ENCODE results near the gene PELI1.
"Not testable (repeated sequence)": the region's sequence is repeated elsewhere in the genome, so short reads cannot be mapped to it uniquely, and the experiment has no call there.

Gene PELI1

DNA sequence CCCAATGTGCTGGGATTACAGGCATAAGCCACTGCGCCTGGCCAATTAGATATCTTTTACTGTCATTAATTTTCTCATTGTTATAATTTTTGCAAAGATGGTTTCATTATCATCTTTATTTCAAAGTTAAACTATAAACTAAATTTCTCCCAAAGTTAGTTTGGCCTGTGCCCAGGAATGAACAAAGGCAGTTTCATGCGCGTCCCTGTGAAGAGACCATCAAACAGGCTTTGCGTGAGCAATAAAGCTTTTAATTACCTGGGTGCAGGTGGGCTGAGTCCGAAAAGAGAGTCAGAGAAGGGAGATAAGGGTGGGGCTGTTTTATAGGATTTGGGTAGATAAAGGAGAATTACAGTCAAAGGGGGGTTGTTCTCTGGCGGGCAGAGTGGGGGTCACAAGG is 69.6 kb downstream of the PELI1 start:
- H3K4me3 ChIP-seq (ENCODE audit: low read depth in 1 of 5, low read length in 5 of 5); H3K36me3 ChIP-seq (ENCODE audit: control insufficient read depth in 5 of 5, insufficient read depth in 5 of 5, low read length in 5 of 5); H3K27me3 ChIP-seq (ENCODE audit: control insufficient read depth in 5 of 5, insufficient read depth in 4 of 5, low read length in 5 of 5); H3K4me1 ChIP-seq (ENCODE audit: control insufficient read depth in 5 of 5, insufficient read depth in 5 of 5, low read length in 5 of 5); H3K9ac ChIP-seq (ENCODE audit: low read length in 5 of 5); H3K9me3 ChIP-seq (ENCODE audit: control insufficient read depth in 5 of 5, low read length in 5 of 5); H3K27ac ChIP-seq (ENCODE audit: low read depth, low read length): not testable (repeated sequence)

DNA sequence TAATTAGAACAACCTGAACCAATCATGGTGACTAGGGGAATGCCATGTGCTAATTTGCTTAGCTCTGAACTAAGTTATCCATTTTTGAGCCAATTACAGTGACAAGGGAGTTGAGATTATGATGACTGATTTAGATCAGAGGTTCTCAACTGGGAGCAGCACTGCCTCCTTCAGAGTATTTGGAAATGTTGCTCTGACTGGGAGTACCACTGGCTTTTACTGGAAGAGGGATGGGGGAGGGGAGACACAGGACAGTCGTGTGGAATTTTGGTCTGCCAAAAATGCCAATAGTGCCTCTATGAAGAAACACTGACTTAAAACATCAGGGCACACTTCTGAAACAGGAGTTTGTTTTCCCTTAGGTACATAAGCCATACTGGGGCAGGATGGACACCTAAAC is 76.9 kb downstream of the PELI1 start:
- H3K4me3 ChIP-seq (ENCODE audit: low read depth in 1 of 5, low read length in 5 of 5): no peak overlapping the region
- H3K27ac ChIP-seq (ENCODE audit: low read depth, low read length): no peak overlapping the region
- peaks cover 5 to 12% (median 7%) of the 10 kb centered on the region in 5 donors for H3K4me1 ChIP-seq (ENCODE audit: control insufficient read depth in 5 of 5, insufficient read depth in 5 of 5, low read length in 5 of 5)
- H3K36me3 ChIP-seq (ENCODE audit: control insufficient read depth in 5 of 5, insufficient read depth in 5 of 5, low read length in 5 of 5): no peaks in the 10 kb centered on the region
- H3K27me3 ChIP-seq (ENCODE audit: control insufficient read depth in 5 of 5, insufficient read depth in 4 of 5, low read length in 5 of 5): no peaks in the 10 kb centered on the region
- H3K9ac ChIP-seq (ENCODE audit: low read length in 5 of 5): no peak overlapping the region
- H3K9me3 ChIP-seq (ENCODE audit: control insufficient read depth in 5 of 5, low read length in 5 of 5): no peaks in the 10 kb centered on the region

DNA sequence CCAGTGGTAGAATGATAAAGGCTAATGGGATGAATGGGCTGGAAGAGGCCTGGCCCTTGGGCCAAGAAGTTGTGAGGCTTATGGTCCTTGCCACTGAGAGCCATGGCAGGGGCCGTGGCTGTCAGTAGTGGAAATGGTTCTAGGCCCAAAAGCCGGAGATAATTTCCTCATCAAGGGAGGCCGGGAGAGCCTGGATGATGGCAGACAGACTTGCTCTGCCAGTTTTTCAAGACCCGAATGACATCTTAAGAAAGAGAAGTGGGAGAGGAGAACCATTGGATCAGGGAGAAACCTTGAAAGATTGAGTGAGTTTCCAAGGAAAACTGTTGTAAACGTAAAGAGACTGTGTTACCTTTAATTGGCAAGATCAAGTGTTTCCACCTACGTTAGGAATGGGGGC is 78.7 kb downstream of the PELI1 start:
- Histone ChIP-seq H3K9ac (ENCODE audit: low read length in 5 of 5) (no peak overlapping the region), H3K27ac (ENCODE audit: low read depth, low read length) (no peak overlapping the region)

DNA sequence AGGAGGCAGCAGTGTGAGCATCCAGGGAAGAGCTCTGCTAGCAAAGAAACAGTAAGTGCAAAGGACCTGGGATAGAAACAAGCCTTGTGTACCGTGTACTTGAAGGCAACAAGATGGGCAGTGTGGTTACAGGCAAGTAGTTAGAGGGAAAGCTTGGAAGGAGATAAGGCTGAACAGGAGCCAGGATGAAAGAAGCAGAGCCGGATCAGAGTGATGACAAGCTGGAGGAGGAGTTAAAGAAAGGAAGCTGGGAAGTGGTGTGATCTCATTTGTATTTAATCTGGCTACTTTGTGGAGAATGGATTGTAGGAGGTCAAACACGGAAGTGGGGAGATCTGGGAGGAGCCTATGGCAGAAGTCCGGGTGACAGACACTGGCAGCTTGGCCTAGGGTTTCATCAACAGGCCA is 80.3 kb downstream of the PELI1 start:
- Histone ChIP-seq H3K4me3 (ENCODE audit: low read depth in 1 of 5, low read length in 5 of 5) (no peak overlapping the region), H3K27ac (ENCODE audit: low read depth, low read length) (peak overlapping the region; percentile 32), H3K27me3 (ENCODE audit: control insufficient read depth in 5 of 5, insufficient read depth in 4 of 5, low read length in 5 of 5) (no peaks in the 10 kb centered on the region), H3K36me3 (ENCODE audit: control insufficient read depth in 5 of 5, insufficient read depth in 5 of 5, low read length in 5 of 5) (no peaks in the 10 kb centered on the region), H3K4me1 (ENCODE audit: control insufficient read depth in 5 of 5, insufficient read depth in 5 of 5, low read length in 5 of 5) (peaks cover 5 to 12% (median 7%) of the 10 kb centered on the region in 5 donors), H3K9me3 (ENCODE audit: control insufficient read depth in 5 of 5, low read length in 5 of 5) (no peaks in the 10 kb centered on the region), H3K9ac (ENCODE audit: low read length in 5 of 5) (no peak overlapping the region)

More for the DNA sequence above, 78.7 kb downstream of the PELI1 start:
- Histone ChIP-seq H3K4me1 (ENCODE audit: control insufficient read depth in 5 of 5, insufficient read depth in 5 of 5, low read length in 5 of 5) (peaks cover 5 to 12% (median 7%) of the 10 kb centered on the region in 5 donors), H3K36me3 (ENCODE audit: control insufficient read depth in 5 of 5, insufficient read depth in 5 of 5, low read length in 5 of 5) (no peaks in the 10 kb centered on the region), H3K9me3 (ENCODE audit: control insufficient read depth in 5 of 5, low read length in 5 of 5) (no peaks in the 10 kb centered on the region), H3K4me3 (ENCODE audit: low read depth in 1 of 5, low read length in 5 of 5) (no peak overlapping the region), H3K27me3 (ENCODE audit: control insufficient read depth in 5 of 5, insufficient read depth in 4 of 5, low read length in 5 of 5) (no peaks in the 10 kb centered on the region)

DNA sequence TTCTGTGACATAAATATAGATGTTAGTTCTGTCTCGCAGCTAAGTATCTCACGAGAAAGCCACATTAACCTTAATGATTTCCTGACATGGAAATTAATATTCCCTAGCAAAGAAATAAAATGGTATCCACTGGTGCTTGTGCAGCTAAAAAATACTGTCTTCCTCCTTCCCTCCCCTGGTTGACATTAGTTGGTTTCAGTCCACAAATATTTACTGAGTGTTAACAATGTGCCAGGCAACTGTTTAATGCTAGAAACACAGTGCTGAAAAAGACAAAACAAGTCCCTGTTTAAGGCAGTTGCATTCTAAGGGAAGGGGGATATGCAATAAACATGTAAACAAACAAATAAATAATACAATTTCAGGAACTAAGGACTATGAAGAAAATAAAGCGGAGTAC is 80.8 kb downstream of the PELI1 start:
- H3K36me3 ChIP-seq (ENCODE audit: control insufficient read depth in 5 of 5, insufficient read depth in 5 of 5, low read length in 5 of 5): no peaks in the 10 kb centered on the region
- H3K4me1 ChIP-seq (ENCODE audit: control insufficient read depth in 5 of 5, insufficient read depth in 5 of 5, low read length in 5 of 5): peaks cover 5 to 12% (median 7%) of the 10 kb centered on the region in 5 donors
- H3K4me3 ChIP-seq (ENCODE audit: low read depth in 1 of 5, low read length in 5 of 5): no peak overlapping the region
- no peaks in the 10 kb centered on the region for H3K27me3 ChIP-seq (ENCODE audit: control insufficient read depth in 5 of 5, insufficient read depth in 4 of 5, low read length in 5 of 5)
- no peaks in the 10 kb centered on the region for H3K9me3 ChIP-seq (ENCODE audit: control insufficient read depth in 5 of 5, low read length in 5 of 5)
- H3K27ac ChIP-seq (ENCODE audit: low read depth, low read length): peak overlapping the region; percentile 32
- H3K9ac ChIP-seq (ENCODE audit: low read length in 5 of 5): no peak overlapping the region

DNA sequence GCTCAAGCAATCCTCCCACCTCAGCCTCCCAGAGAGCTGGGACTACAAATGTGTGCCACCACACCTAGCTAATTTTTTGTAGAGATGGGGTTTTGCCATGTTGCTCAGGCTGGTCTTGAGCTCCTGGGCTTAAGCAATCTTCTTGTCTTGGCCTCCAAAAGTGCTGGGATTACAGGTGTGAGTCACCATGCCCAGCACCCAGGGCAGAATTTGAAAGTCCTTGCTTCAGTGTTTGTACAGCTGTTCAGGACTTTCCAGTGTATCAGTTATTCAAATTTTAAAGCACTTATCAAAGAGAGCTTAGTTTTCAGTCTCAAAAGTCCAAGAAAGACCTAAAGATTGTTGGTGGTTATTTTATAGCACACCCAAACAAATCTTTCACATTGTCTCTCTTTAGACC is 81.4 kb downstream of the PELI1 start:
- Histone ChIP-seq H3K4me1 (ENCODE audit: control insufficient read depth in 5 of 5, insufficient read depth in 5 of 5, low read length in 5 of 5) (peaks cover 5 to 12% (median 7%) of the 10 kb centered on the region in 5 donors), H3K27me3 (ENCODE audit: control insufficient read depth in 5 of 5, insufficient read depth in 4 of 5, low read length in 5 of 5) (no peaks in the 10 kb centered on the region), H3K9me3 (ENCODE audit: control insufficient read depth in 5 of 5, low read length in 5 of 5) (no peaks in the 10 kb centered on the region), H3K36me3 (ENCODE audit: control insufficient read depth in 5 of 5, insufficient read depth in 5 of 5, low read length in 5 of 5) (no peaks in the 10 kb centered on the region), H3K27ac (ENCODE audit: low read depth, low read length) (no peak overlapping the region), H3K4me3 (ENCODE audit: low read depth in 1 of 5, low read length in 5 of 5) (no peak overlapping the region), H3K9ac (ENCODE audit: low read length in 5 of 5) (no peak overlapping the region)

DNA sequence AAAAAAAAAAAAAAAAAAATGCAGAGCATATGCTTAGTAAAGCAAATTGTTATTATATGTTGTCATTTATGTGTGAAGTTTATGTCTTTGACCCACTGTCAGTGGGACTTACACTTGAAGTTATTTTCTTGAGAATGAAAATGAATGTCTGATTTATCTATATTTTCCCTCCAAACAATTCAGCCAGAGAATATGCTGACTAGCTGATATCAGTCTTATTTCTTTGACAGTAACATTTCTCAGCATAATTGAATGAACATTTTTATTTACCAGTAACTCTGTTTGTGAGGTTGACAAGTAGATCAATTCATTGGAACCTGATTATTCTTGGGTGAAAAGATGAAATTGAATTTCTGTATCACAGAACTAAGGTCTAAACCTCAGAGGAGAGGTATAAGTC is 85.0 kb downstream of the PELI1 start:
- no peaks in the 10 kb centered on the region for H3K27me3 ChIP-seq (ENCODE audit: control insufficient read depth in 5 of 5, insufficient read depth in 4 of 5, low read length in 5 of 5)
- peaks cover 2 to 6% (median 3%) of the 10 kb centered on the region in 5 donors for H3K4me1 ChIP-seq (ENCODE audit: control insufficient read depth in 5 of 5, insufficient read depth in 5 of 5, low read length in 5 of 5)
- no peak overlapping the region for H3K9ac ChIP-seq (ENCODE audit: low read length in 5 of 5)
- no peaks in the 10 kb centered on the region for H3K9me3 ChIP-seq (ENCODE audit: control insufficient read depth in 5 of 5, low read length in 5 of 5)
- no peak overlapping the region for H3K27ac ChIP-seq (ENCODE audit: low read depth, low read length)
- H3K36me3 ChIP-seq (ENCODE audit: control insufficient read depth in 5 of 5, insufficient read depth in 5 of 5, low read length in 5 of 5): no peaks in the 10 kb centered on the region
- H3K4me3 ChIP-seq (ENCODE audit: low read depth in 1 of 5, low read length in 5 of 5): no peak overlapping the region

DNA sequence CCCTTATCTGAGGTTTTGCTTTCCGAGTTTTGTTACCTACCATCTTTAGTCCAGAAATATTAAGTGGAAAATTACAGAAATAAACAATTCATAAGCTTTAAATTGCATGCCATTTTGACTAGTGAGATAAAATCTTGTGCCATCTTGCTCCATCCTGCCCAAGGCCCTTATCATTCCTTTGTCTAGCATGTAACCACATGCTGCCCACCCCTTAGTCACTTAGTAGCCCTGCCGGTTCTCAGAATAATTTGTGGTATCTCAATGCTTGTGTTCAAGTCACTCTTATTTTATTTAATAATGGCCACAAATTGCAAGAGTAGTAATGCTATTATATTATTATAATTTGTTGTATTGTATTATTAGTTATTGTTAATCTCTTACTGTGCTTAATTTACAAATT is 88.2 kb downstream of the PELI1 start:
- no peaks in the 10 kb centered on the region for H3K36me3 ChIP-seq (ENCODE audit: control insufficient read depth in 5 of 5, insufficient read depth in 5 of 5, low read length in 5 of 5)
- no peaks in the 10 kb centered on the region for H3K9me3 ChIP-seq (ENCODE audit: control insufficient read depth in 5 of 5, low read length in 5 of 5)
- H3K27me3 ChIP-seq (ENCODE audit: control insufficient read depth in 5 of 5, insufficient read depth in 4 of 5, low read length in 5 of 5): no peaks in the 10 kb centered on the region
- peaks cover 0 to 13% (median 0%) of the 10 kb centered on the region in 5 donors for H3K4me1 ChIP-seq (ENCODE audit: control insufficient read depth in 5 of 5, insufficient read depth in 5 of 5, low read length in 5 of 5)
- no peak overlapping the region for H3K9ac ChIP-seq (ENCODE audit: low read length in 5 of 5)
- H3K27ac ChIP-seq (ENCODE audit: low read depth, low read length): no peak overlapping the region
- H3K4me3 ChIP-seq (ENCODE audit: low read depth in 1 of 5, low read length in 5 of 5): no peak overlapping the region

DNA sequence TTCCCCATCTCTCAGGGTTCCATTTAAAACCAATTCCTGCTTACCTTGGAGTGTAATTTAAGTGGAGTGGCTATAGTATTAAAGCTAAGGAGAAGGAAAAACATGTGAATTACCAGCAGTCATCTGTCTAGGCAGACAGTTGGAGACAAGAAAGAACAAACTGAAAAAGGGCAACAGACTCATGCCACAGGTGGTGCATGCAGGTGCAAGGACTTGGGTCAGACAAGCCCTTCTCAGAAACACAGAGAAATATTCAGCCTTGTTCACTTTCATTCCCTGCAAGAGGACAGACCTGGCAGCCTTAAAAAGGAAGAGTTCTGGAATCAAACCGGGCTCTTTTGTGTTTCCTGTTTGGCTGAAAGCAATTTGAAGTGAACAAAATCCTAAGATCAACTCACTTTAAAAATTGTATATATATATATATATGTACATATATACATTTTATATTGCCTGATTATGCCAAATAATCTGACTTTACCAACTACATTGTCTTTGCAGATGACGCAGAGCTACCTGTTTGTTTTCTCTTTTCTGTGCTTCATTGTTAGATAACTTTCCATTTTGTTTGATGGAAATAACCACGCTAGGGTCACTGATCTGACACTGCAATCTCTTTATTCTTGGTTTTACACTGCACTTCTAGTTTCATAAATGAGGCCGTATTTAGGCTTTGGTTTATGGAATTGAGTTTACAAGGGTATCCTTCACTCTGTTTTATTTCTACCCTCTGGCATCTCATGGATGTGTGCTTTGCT is 89.9 kb downstream of the PELI1 start:
- no peak overlapping the region for H3K27ac ChIP-seq (ENCODE audit: low read depth, low read length)
- no peak overlapping the region for H3K4me3 ChIP-seq (ENCODE audit: low read depth in 1 of 5, low read length in 5 of 5)
- H3K9me3 ChIP-seq (ENCODE audit: control insufficient read depth in 5 of 5, low read length in 5 of 5): no peaks in the 10 kb centered on the region
- no peak overlapping the region for H3K9ac ChIP-seq (ENCODE audit: low read length in 5 of 5)
- H3K36me3 ChIP-seq (ENCODE audit: control insufficient read depth in 5 of 5, insufficient read depth in 5 of 5, low read length in 5 of 5): no peaks in the 10 kb centered on the region
- H3K4me1 ChIP-seq (ENCODE audit: control insufficient read depth in 5 of 5, insufficient read depth in 5 of 5, low read length in 5 of 5): peaks cover 0 to 20% (median 4%) of the 10 kb centered on the region in 5 donors
- H3K27me3 ChIP-seq (ENCODE audit: control insufficient read depth in 5 of 5, insufficient read depth in 4 of 5, low read length in 5 of 5): no peaks in the 10 kb centered on the region

DNA sequence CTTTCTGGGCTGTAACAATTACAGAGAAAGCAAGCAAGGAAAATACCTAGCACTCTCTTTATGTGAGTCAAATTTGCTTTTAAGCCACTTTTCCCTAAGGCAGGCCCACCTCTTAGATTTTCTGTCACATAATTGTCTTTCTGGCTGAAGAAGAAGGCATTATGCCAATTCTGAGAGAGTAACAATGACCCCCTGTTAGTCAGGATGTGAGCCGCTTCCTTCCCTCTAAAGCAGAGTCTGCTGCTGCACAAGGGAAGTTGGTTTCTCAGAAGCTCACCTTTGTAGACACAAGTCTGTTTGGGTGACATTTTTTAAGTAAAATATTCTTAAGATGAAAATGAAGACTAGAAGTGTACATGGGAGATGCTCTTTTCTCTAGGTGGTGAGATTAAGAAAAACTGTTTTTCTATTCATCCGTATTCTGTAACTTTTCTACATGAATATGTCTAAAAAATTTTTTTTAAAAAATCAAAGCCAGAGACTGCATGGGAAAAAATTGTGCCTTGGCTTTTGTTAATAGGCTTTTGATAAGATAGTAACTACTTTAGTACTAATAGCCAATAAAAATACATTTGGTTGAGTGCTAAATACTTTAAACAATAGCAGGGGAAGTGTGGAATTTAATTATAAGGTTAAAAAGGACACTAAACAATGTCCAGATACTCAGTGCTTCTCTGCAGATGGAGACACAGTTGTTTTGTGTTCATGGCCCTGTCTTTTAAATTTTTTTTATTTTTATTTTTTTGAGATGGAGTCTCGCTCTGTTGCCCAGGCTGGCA is 91.6 kb downstream of the PELI1 start:
- Histone ChIP-seq H3K27me3 (ENCODE audit: control insufficient read depth in 5 of 5, insufficient read depth in 4 of 5, low read length in 5 of 5) (no peaks in the 10 kb centered on the region), H3K27ac (ENCODE audit: low read depth, low read length) (peak overlapping the region; percentile 65), H3K9ac (ENCODE audit: low read length in 5 of 5) (no peak overlapping the region), H3K4me1 (ENCODE audit: control insufficient read depth in 5 of 5, insufficient read depth in 5 of 5, low read length in 5 of 5) (peaks cover 0 to 20% (median 4%) of the 10 kb centered on the region in 5 donors), H3K9me3 (ENCODE audit: control insufficient read depth in 5 of 5, low read length in 5 of 5) (no peaks in the 10 kb centered on the region), H3K36me3 (ENCODE audit: control insufficient read depth in 5 of 5, insufficient read depth in 5 of 5, low read length in 5 of 5) (no peaks in the 10 kb centered on the region), H3K4me3 (ENCODE audit: low read depth in 1 of 5, low read length in 5 of 5) (no peak overlapping the region)
